Measurements from ENCODE around the gene TCF12. TPM values are rescaled to one million over a fixed set of nuclear protein-coding genes. Genes with fewer than 3 reads are reported as not detected.

TCF12 gene
- total RNA-seq, 1 donor from 2014 or later: 149 TPM

DNA sequence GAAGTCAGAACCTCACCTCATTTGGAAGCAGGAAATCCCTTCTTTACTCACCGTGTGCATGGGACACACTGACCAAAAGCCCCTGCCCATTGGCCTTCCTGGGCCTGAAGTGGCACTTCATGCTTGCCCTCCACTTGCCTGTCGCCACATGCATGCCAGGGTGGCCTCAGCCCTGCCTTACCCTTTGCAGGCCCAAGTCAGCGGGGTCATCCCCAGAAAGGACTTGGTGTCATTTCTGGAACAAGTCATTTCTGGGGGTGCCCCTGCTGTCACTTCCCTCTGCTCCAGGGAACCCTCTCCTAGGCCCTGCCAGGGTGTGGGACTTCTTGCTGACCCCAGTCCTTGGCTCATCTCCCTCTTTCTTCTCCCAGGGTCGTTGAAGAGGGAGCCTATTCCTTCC is 398.0 kb downstream of the TCF12 start:
- Mint-ChIP-seq H3K36me3 (no peaks in the 10 kb centered on the region), H3K4me3 (no peak overlapping the region), H3K4me1 (peaks cover 10% of the 10 kb centered on the region), H3K9me3 (no peaks in the 10 kb centered on the region), H3K27ac (no peak overlapping the region), H3K27me3 (ENCODE audit: insufficient read depth, low read depth) (no peaks in the 10 kb centered on the region)
- no peaks in the 10 kb centered on the region for H3K4me1 ChIP-seq
- H3K27me3 ChIP-seq: no peaks in the 10 kb centered on the region
- H2AFZ ChIP-seq (replicated peaks): no peak overlapping the region
- DNase-seq (ENCODE audit: low spot score): no peak
- H3K4me2 ChIP-seq: no peak overlapping the region
- no peak overlapping the region for H3K27ac ChIP-seq
- no peak overlapping the region for H3K9ac ChIP-seq
- H3K79me2 ChIP-seq (ENCODE audit: low read depth): no peaks in the 10 kb centered on the region
- H3K9me3 ChIP-seq (ENCODE audit: low read depth): no peaks in the 10 kb centered on the region
- no peak overlapping the region for H3K4me3 ChIP-seq
- H4K20me1 ChIP-seq (ENCODE audit: low read depth): no peaks in the 10 kb centered on the region
- H3K36me3 ChIP-seq: no peaks in the 10 kb centered on the region
- TF ChIP-seq, protein P1, sequence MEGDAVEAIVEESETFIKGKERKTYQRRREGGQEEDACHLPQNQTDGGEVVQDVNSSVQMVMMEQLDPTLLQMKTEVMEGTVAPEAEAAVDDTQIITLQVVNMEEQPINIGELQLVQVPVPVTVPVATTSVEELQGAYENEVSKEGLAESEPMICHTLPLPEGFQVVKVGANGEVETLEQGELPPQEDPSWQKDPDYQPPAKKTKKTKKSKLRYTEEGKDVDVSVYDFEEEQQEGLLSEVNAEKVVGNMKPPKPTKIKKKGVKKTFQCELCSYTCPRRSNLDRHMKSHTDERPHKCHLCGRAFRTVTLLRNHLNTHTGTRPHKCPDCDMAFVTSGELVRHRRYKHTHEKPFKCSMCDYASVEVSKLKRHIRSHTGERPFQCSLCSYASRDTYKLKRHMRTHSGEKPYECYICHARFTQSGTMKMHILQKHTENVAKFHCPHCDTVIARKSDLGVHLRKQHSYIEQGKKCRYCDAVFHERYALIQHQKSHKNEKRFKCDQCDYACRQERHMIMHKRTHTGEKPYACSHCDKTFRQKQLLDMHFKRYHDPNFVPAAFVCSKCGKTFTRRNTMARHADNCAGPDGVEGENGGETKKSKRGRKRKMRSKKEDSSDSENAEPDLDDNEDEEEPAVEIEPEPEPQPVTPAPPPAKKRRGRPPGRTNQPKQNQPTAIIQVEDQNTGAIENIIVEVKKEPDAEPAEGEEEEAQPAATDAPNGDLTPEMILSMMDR (IDR thresholded peaks at IDR 0.05): no peak
- TF ChIP-seq EZH2phosphoT487 (IDR thresholded peaks at IDR 0.05): no peak
- TF ChIP-seq EZH2 (IDR thresholded peaks at IDR 0.05): no peak
- no peaks in the 10 kb centered on the region for H3F3A ChIP-seq (ENCODE audit: low read depth)

DNA sequence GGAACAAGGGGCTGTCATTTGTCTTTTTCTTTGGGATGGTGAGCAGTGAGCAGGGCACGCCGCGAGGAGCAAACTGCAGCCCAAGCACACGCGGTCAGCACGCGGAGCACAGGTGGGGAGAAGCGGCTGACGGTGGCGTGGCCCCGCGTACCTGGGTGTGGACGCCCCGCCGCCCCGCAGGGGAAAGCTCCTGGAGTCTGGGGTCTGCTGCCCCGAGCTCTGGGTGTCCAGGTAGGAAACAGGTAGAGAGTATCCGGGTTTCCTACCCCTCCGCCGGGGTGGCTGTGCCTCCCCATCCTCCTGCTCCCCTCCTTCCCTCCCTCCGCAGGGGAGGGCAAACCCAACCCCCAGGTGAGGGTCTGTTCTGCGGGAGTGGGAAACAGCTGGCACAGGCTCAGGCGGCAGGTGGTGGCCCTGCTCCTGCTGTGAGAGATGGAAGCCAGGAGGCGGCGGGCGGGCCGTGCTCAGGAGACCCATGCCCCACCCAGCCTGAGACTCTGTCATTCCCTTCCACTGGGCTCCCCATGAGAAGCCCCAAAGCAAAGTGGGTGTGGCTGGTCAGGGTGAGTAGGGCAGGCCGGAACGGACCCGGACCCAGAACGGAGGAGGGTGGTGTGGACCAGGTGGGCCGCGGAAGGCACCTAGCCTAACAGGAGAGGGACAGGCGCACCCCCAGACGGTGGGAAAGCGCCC is 400.9 kb downstream of the TCF12 start:
- no peak overlapping the region for H3K4me3 Mint-ChIP-seq
- H3K27ac Mint-ChIP-seq: peak overlapping the region; percentile 66
- peaks cover 24% of the 10 kb centered on the region for H3K4me1 Mint-ChIP-seq
- DNase-seq (ENCODE audit: low spot score): no peak
- H4K20me1 ChIP-seq (ENCODE audit: low read depth): no peaks in the 10 kb centered on the region
- H3K9me3 Mint-ChIP-seq: peaks cover 2% of the 10 kb centered on the region
- peaks cover 9% of the 10 kb centered on the region for H3K4me1 ChIP-seq
- H3K36me3 Mint-ChIP-seq: no peaks in the 10 kb centered on the region
- H3K4me3 ChIP-seq: no peak overlapping the region
- H3K4me2 ChIP-seq: no peak overlapping the region
- no peak for TF ChIP-seq EZH2phosphoT487 (IDR thresholded peaks at IDR 0.05)
- TF ChIP-seq, protein P1 (IDR thresholded peaks at IDR 0.05): no peak
- no peak for TF ChIP-seq EZH2 (IDR thresholded peaks at IDR 0.05)
- H3K9ac ChIP-seq: no peak overlapping the region
- no peaks in the 10 kb centered on the region for H3K9me3 ChIP-seq (ENCODE audit: low read depth)
- H3K27ac ChIP-seq: no peak overlapping the region
- H3K27me3 Mint-ChIP-seq (ENCODE audit: insufficient read depth, low read depth): peaks cover 2% of the 10 kb centered on the region
- H3K36me3 ChIP-seq: no peaks in the 10 kb centered on the region
- H3K27me3 ChIP-seq: no peaks in the 10 kb centered on the region
- H3K79me2 ChIP-seq (ENCODE audit: low read depth): no peaks in the 10 kb centered on the region
- no peaks in the 10 kb centered on the region for H3F3A ChIP-seq (ENCODE audit: low read depth)
- no peak overlapping the region for H2AFZ ChIP-seq (replicated peaks)

DNA sequence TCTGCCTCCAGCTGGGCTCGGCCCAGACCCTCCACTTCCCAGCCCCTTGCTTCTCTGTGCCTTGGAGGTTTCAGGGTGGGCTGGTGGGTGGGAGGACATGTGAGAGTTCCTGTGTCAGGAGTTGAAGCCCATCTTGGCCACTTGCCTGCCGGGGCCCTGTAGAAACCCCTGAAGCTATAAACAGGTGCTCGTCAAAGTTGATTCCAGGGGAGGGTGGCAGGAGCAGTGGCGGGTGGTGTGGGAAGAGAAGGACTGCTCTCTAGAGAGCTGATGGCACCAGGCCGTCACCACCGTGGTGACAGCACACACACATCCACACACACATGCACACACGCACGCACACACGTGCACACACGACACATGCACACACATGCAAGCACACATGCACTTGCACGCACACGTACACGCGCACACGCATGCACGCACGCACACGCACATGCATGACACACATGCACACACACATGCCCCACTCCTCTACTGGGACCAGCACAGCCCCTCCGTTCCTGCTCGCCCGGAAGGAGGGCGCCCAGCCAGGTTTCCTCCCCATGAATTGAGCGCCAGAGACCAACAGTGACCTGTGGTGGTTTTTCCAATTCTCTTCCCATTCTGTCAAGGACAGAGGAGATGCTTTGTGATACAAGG is 401.6 kb downstream of the TCF12 start:
- H3K27me3 Mint-ChIP-seq (ENCODE audit: insufficient read depth, low read depth): peaks cover 2% of the 10 kb centered on the region
- peaks cover 2% of the 10 kb centered on the region for H3K9me3 Mint-ChIP-seq
- Histone ChIP-seq H3F3A (ENCODE audit: low read depth) (peaks cover 5% of the 10 kb centered on the region), H3K4me1 (peaks cover 15% of the 10 kb centered on the region), H3K27me3 (no peaks in the 10 kb centered on the region), H3K9me3 (ENCODE audit: low read depth) (no peaks in the 10 kb centered on the region), H3K36me3 (no peaks in the 10 kb centered on the region), H3K4me2 (no peak overlapping the region), H4K20me1 (ENCODE audit: low read depth) (no peaks in the 10 kb centered on the region), H3K79me2 (ENCODE audit: low read depth) (no peaks in the 10 kb centered on the region), H2AFZ (replicated peaks) (peak overlapping the region; percentile 87), H3K4me3 (no peak overlapping the region), H3K9ac (no peak overlapping the region), H3K27ac (no peak overlapping the region)
- no peak overlapping the region for H3K4me3 Mint-ChIP-seq
- H3K27ac Mint-ChIP-seq: peak overlapping the region; percentile 83
- peaks cover 30% of the 10 kb centered on the region for H3K4me1 Mint-ChIP-seq
- no peaks in the 10 kb centered on the region for H3K36me3 Mint-ChIP-seq
- no peak for DNase-seq (ENCODE audit: low spot score)
- TF ChIP-seq EZH2 (IDR thresholded peaks at IDR 0.05) (no peak), EZH2phosphoT487 (IDR thresholded peaks at IDR 0.05) (no peak)
- TF ChIP-seq, protein P1 (IDR thresholded peaks at IDR 0.05): no peak
